ENCODE data around the gene KIAA0586. TPM values are rescaled to one million over a fixed set of nuclear protein-coding genes. Genes with fewer than 3 reads are reported as not detected.

Gene KIAA0586
- total and polyA plus RNA-seq, 7 donors, result 2.5 to 14.2 (median 6.2) TPM

- ATAC-seq (no peak), DNase-seq (no peak)
- peaks cover 0 to under 1% of the 10 kb centered on the region in 2 donors for H3K36me3 ChIP-seq (ENCODE audit: insufficient read depth in 1 of 2, low read depth in 1 of 2)
- intact Hi-C loops (cut with DNase I), result no loop called here
- TF ChIP-seq, protein P1, sequence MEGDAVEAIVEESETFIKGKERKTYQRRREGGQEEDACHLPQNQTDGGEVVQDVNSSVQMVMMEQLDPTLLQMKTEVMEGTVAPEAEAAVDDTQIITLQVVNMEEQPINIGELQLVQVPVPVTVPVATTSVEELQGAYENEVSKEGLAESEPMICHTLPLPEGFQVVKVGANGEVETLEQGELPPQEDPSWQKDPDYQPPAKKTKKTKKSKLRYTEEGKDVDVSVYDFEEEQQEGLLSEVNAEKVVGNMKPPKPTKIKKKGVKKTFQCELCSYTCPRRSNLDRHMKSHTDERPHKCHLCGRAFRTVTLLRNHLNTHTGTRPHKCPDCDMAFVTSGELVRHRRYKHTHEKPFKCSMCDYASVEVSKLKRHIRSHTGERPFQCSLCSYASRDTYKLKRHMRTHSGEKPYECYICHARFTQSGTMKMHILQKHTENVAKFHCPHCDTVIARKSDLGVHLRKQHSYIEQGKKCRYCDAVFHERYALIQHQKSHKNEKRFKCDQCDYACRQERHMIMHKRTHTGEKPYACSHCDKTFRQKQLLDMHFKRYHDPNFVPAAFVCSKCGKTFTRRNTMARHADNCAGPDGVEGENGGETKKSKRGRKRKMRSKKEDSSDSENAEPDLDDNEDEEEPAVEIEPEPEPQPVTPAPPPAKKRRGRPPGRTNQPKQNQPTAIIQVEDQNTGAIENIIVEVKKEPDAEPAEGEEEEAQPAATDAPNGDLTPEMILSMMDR (IDR thresholded peaks at IDR 0.05), result no peak
- no peaks in the 10 kb centered on the region for H3K27me3 ChIP-seq (ENCODE audit: insufficient read depth in 3 of 3, low read length in 2 of 3)
- WGBS, 3 donors, result 93 to 98% (median 94%) methylated on average over 6 of the region's 6 CpGs
- no peak overlapping the region for H3K4me3 ChIP-seq
- H3K9me3 ChIP-seq, result no peaks in the 10 kb centered on the region
- H3K4me1 ChIP-seq, result no peaks in the 10 kb centered on the region
- H3K27ac ChIP-seq, result no peak overlapping the region
These were observed 30.4 kb upstream of the KIAA0586 start for GRCh38 chr14:58397156-58397555.

DNA sequence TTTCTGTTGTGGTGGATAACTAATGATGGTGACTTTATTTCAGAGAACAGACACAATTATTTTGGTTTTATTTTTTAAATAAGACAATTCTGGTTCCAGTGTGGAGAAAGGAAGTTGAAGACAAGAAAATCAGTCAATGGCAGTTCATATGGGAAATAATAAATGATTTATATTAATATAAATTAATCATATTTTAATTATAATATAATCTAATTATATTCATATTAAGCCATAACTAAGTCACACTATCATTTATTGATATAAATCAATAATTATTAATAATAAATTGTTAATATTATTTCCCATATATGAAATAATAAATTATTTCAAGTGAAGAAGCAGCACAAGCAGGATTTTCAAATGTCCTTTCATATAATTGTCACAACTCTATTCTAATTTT, 29.0 kb upstream of the KIAA0586 start:
- no peaks in the 10 kb centered on the region for H3K4me1 ChIP-seq
- H3K27me3 ChIP-seq (ENCODE audit: insufficient read depth in 3 of 3, low read length in 2 of 3), result no peaks in the 10 kb centered on the region
- DNase-seq (no peak), ATAC-seq (no peak)
- intact Hi-C loops (cut with DNase I), result no loop called here
- no peaks in the 10 kb centered on the region for H3K9me3 ChIP-seq
- peaks cover 0 to 9% of the 10 kb centered on the region in 2 donors for H3K36me3 ChIP-seq (ENCODE audit: insufficient read depth in 1 of 2, low read depth in 1 of 2)
- TF ChIP-seq, protein P1 (IDR thresholded peaks at IDR 0.05), result no peak
- no peak overlapping the region for H3K4me3 ChIP-seq
- no peak overlapping the region for H3K27ac ChIP-seq

GRCh38 chr14:58398895-58399294, 28.6 kb upstream of the KIAA0586 start:
- TF ChIP-seq, protein P1 (IDR thresholded peaks at IDR 0.05), result no peak
- Histone ChIP-seq H3K4me3 (no peak overlapping the region), H3K27ac (no peak overlapping the region), H3K9me3 (no peaks in the 10 kb centered on the region), H3K27me3 (ENCODE audit: insufficient read depth in 3 of 3, low read length in 2 of 3) (no peaks in the 10 kb centered on the region), H3K4me1 (no peaks in the 10 kb centered on the region), H3K36me3 (ENCODE audit: insufficient read depth in 1 of 2, low read depth in 1 of 2) (peaks cover 0 to 9% of the 10 kb centered on the region in 2 donors)
- intact Hi-C loops (cut with DNase I), result no loop called here
- ATAC-seq (no peak), DNase-seq (no peak)
- WGBS, 3 donors, result 82 to 89% (median 85%) methylated on average over 3 of the region's 3 CpGs

DNA sequence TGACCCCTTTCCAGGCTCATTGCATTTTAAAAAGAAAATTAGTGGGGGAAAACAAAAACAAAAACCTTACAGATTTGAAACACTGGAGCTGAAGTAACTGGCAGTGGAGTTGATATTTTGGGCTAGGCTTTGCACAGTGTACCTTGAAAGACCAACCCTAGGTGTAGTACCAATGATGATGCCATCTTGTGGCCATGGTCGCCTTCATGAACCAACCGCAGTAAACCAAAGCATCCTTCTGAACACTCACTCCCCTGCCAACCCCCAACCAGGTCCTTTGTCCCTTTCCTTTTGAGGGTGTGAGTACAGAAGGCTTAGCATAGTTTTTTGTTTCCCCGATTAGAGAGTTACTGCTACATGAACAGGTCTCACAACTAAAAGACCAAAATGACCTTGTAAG, 25.9 kb upstream of the KIAA0586 start:
- ATAC-seq, result no peak
- 81 to 90% (median 85%) methylated on average over 3 of the region's 3 CpGs for WGBS, 3 donors
- TF ChIP-seq, protein P1 (IDR thresholded peaks at IDR 0.05), result no peak

DNA sequence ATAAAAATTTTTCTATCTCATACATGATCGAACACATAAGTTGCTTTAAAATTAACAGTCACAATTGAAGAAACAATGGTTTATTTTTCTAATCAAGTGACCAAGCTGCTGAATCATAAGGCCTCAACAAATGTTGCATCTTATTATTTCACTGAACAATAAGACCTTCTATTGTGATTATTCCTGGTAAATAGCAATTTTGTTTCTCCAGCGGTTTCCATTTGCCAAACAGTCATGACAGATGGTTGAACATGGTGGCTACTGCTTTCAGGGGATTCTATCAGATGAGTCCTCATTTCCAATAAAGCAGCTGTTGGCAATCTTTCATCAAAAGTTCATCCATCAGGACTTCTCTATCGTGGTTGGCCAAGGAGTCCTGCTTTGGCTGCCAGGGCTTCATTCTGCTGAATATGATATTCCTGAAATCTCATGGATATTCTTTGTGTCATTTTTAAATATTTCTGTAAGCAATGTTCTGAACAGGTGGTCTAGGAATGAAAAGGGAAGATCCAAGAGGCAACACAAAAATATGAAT, 18.8 kb upstream of the KIAA0586 start:
- TF ChIP-seq, protein P1 (IDR thresholded peaks at IDR 0.05), result no peak
- Histone ChIP-seq H3K27me3 (ENCODE audit: insufficient read depth in 3 of 3, low read length in 2 of 3) (no peaks in the 10 kb centered on the region), H3K27ac (no peak overlapping the region), H3K9me3 (no peaks in the 10 kb centered on the region), H3K4me1 (no peaks in the 10 kb centered on the region), H3K4me3 (no peak overlapping the region), H3K36me3 (ENCODE audit: insufficient read depth in 1 of 2, low read depth in 1 of 2) (peaks cover 9 to 72% of the 10 kb centered on the region in 2 donors)
- ATAC-seq (no peak), DNase-seq (no peak)
- WGBS, 3 donors, result 36 to 51% (median 37%) methylated on average over 3 of the region's 3 CpGs
- intact Hi-C loops (cut with DNase I), result no loop called here

More for the DNA sequence above, 25.9 kb upstream of the KIAA0586 start:
- Histone ChIP-seq H3K27me3 (ENCODE audit: insufficient read depth in 3 of 3, low read length in 2 of 3) (no peaks in the 10 kb centered on the region), H3K36me3 (ENCODE audit: insufficient read depth in 1 of 2, low read depth in 1 of 2) (peaks cover 0 to 16% of the 10 kb centered on the region in 2 donors), H3K4me3 (no peak overlapping the region), H3K4me1 (no peaks in the 10 kb centered on the region), H3K27ac (no peak overlapping the region), H3K9me3 (no peaks in the 10 kb centered on the region)
- intact Hi-C loops (cut with DNase I), result no loop called here
- no peak for DNase-seq

Data from psoas muscle (tissue), 8 donors.